H9 (cell line): ENCODE measurements around the gene HIKESHI. TPM values are rescaled to one million over a fixed set of nuclear protein-coding genes. Genes with fewer than 3 reads are reported as not detected.

ENCODE experiments used
- DNase-seq: peaks from one replicate; pipeline ENCODE4 v3.0.0-alpha.2; 2017
- H2AFZ ChIP-seq: one replicate; pipeline ENCODE4 v1.6.1; 2013; ENCODE audit warnings: mild to moderate bottlenecking, low read length, control low read depth, moderate library complexity
- H2AK5ac ChIP-seq: 2 replicates; pipeline ENCODE4 v1.6.1; 2013; ENCODE audit warnings: low read length, control low read depth, mixed read lengths; ENCODE audit not compliant: insufficient read length
- H2BK120ac ChIP-seq: one replicate; pipeline ENCODE4 v1.6.1; 2013; ENCODE audit warnings: low read depth, mild to moderate bottlenecking, low read length, control low read depth, inconsistent platforms; ENCODE audit not compliant: poor library complexity, severe bottlenecking
- H2BK12ac ChIP-seq: 2 replicates; pipeline ENCODE4 v1.6.1; 2013; ENCODE audit warnings: low read length, control low read depth, mixed read lengths, low read depth; ENCODE audit not compliant: insufficient read length
- H2BK15ac ChIP-seq: 2 replicates; pipeline ENCODE4 v1.6.1; 2013; ENCODE audit warnings: low read depth, low read length, control low read depth
- H2BK20ac ChIP-seq: one replicate; pipeline ENCODE4 v1.6.1; 2013; ENCODE audit warnings: low read depth, mild to moderate bottlenecking, low read length, control low read depth, inconsistent platforms; ENCODE audit not compliant: poor library complexity, severe bottlenecking
- H2BK5ac ChIP-seq: 2 replicates; pipeline ENCODE4 v1.6.1; 2013; ENCODE audit warnings: low read length, control low read depth, mixed read lengths; ENCODE audit not compliant: insufficient read length
- H3K14ac ChIP-seq: 2 replicates; pipeline ENCODE4 v1.6.1; 2013; ENCODE audit warnings: low read length, control low read depth; ENCODE audit not compliant: insufficient read depth
- H3K18ac ChIP-seq: 2 replicates; pipeline ENCODE4 v1.6.1; 2013; ENCODE audit warnings: low read depth, mild to moderate bottlenecking, mixed read lengths, low read length, control low read depth; ENCODE audit not compliant: insufficient read length
- H3K23ac ChIP-seq: 2 replicates; pipeline ENCODE4 v1.6.1; 2013; ENCODE audit warnings: low read length, control low read depth, mixed read lengths, low read depth; ENCODE audit not compliant: insufficient read length
- H3K23me2 ChIP-seq: 2 replicates; pipeline ENCODE4 v1.6.1; 2013; ENCODE audit warnings: low read depth, mild to moderate bottlenecking, mixed read lengths, low read length, control low read depth; ENCODE audit not compliant: insufficient read length, poor library complexity, severe bottlenecking
- H3K27ac ChIP-seq: 2 replicates; pipeline ENCODE4 v1.5.1; 2013; ENCODE audit warnings: low read length, control low read depth, mixed read lengths, low read depth; ENCODE audit not compliant: insufficient read length
- H3K27me3 ChIP-seq: 2 replicates; pipeline ENCODE4 v1.6.1; 2013; ENCODE audit warnings: low read length, control low read depth, inconsistent platforms; ENCODE audit not compliant: insufficient read depth
- H3K4ac ChIP-seq: 2 replicates; pipeline ENCODE4 v1.6.1; 2013; ENCODE audit warnings: low read depth, mild to moderate bottlenecking, control low read depth, inconsistent platforms, low read length, moderate library complexity
- H3K4me1 ChIP-seq: 2 replicates; pipeline ENCODE4 v1.6.1; 2013; ENCODE audit warnings: low read length, control low read depth, inconsistent platforms; ENCODE audit not compliant: insufficient read depth
- H3K4me2 ChIP-seq: 2 replicates; pipeline ENCODE4 v1.6.1; 2013; ENCODE audit warnings: low read length, control low read depth, mixed read lengths; ENCODE audit not compliant: insufficient read length, insufficient read depth
- H3K56ac ChIP-seq: 2 replicates; pipeline ENCODE4 v1.6.1; 2013; ENCODE audit warnings: low read depth, mild to moderate bottlenecking, mixed read lengths, low read length, control low read depth; ENCODE audit not compliant: insufficient read length
- H3K79me1 ChIP-seq: 2 replicates; pipeline ENCODE4 v1.6.1; 2013; ENCODE audit warnings: low read depth, mild to moderate bottlenecking, moderate library complexity, low read length, control low read depth, inconsistent platforms; ENCODE audit not compliant: insufficient read depth, poor library complexity, severe bottlenecking
- H3K79me2 ChIP-seq: 2 replicates; pipeline ENCODE4 v1.6.1; 2013; ENCODE audit warnings: low read length, control low read depth, inconsistent platforms; ENCODE audit not compliant: insufficient read depth
- H3K9ac ChIP-seq: 2 replicates; pipeline ENCODE4 v1.6.1; 2013; ENCODE audit warnings: low read length, control low read depth, mixed read lengths; ENCODE audit not compliant: insufficient read length; ENCODE audit errors: extremely low read depth
- H3K9me3 ChIP-seq: one replicate; pipeline ENCODE4 v1.6.1; 2013; ENCODE audit warnings: low read depth, low read length, inconsistent platforms; ENCODE audit not compliant: control insufficient read depth
- H3T11ph ChIP-seq: one replicate; pipeline ENCODE4 v1.6.1; 2013; ENCODE audit warnings: mild to moderate bottlenecking, low read length, control low read depth, inconsistent platforms
- H4K20me1 ChIP-seq: one replicate; pipeline ENCODE4 v1.6.1; 2013; ENCODE audit not compliant: control insufficient read depth, insufficient read length, insufficient read depth
- H4K5ac ChIP-seq: 2 replicates; pipeline ENCODE4 v1.6.1; 2013; ENCODE audit warnings: low read depth, mild to moderate bottlenecking, mixed read lengths, low read length, control low read depth; ENCODE audit not compliant: insufficient read length
- H4K8ac ChIP-seq: replicated peaks from 2 replicates; pipeline ENCODE4 v1.6.1; 2013; ENCODE audit warnings: low read length, control low read depth, mixed read lengths, low read depth; ENCODE audit not compliant: insufficient read length
- H4K91ac ChIP-seq: 2 replicates; pipeline ENCODE4 v1.6.1; 2013; ENCODE audit warnings: low read depth, mild to moderate bottlenecking, moderate library complexity, mixed read lengths, low read length, control low read depth; ENCODE audit not compliant: insufficient read length
- H3K27ac Mint-ChIP-seq, 3 experiments: 2 replicates in 2 of 3; 3 replicates in 1 of 3; pipeline ENCODE4 v1.8.0; 2020 to 2021; ENCODE audit warnings: mixed read lengths in 3 of 3, mild to moderate bottlenecking in 1 of 3, moderate library complexity in 1 of 3
- H3K27me3 Mint-ChIP-seq: 2 replicates; pipeline ENCODE4 v1.8.0; 2021; ENCODE audit warnings: low read depth, mild to moderate bottlenecking, moderate library complexity, mixed read lengths
- H3K36me3 Mint-ChIP-seq, 3 experiments: 2 replicates in 2 of 3; 3 replicates in 1 of 3; pipeline ENCODE4 v1.8.0; 2020 to 2021; ENCODE audit warnings: low read depth in 3 of 3, mixed read lengths in 3 of 3; ENCODE audit not compliant: insufficient read depth in 1 of 3
- H3K4me1 Mint-ChIP-seq, 2 experiments: 2 replicates each; pipeline ENCODE4 v1.8.0; 2020; ENCODE audit warnings: mixed read lengths in 2 of 2
- H3K4me3 Mint-ChIP-seq, 2 experiments: 2 replicates in 1 of 2; 3 replicates in 1 of 2; pipeline ENCODE4 v1.8.0; 2020 to 2021; ENCODE audit warnings: mild to moderate bottlenecking in 2 of 2, mixed read lengths in 2 of 2, moderate library complexity in 1 of 2
- H3K9me3 Mint-ChIP-seq, 2 experiments: 2 replicates in 1 of 2; 3 replicates in 1 of 2; pipeline ENCODE4 v1.8.0; 2020; ENCODE audit warnings: mild to moderate bottlenecking in 2 of 2, mixed read lengths in 2 of 2, moderate library complexity in 1 of 2
- CTCF ChIP-seq: fragments of 200-600 bp; sonication (generic); conservative IDR thresholded peaks from 3 replicates; pipeline ENCODE4 v1.8.0; 2021; ENCODE audit warnings: antibody characterized with exemption, mild to moderate bottlenecking
- WGBS: extraction: QIAGEN DNeasy Blood & Tissue Kit; methylation state at CpG from one replicate; pipeline ENCODE4 v1.1.7; 2013; ENCODE audit warnings: missing lambda C conversion rate, low lambda C conversion rate, mixed read lengths; ENCODE audit not compliant: insufficient read length; ENCODE audit errors: extremely low coverage; 5-methylcytosine and 5-hydroxymethylcytosine counted together
- total RNA-seq: library from RNA; stranded (reverse); gene quantifications from 2 replicates; pipeline ENCODE4 v1.2.1, GENCODE V29; 2021

The HIKESHI gene
- total RNA-seq, 1 experiment from 2014 or later, result 54.1 TPM

GRCh38 chr11:86255896-86256295 lies 46.1 kb upstream of the HIKESHI start:
- no peak for DNase-seq
- Histone ChIP-seq H3K18ac (no peak overlapping the region), H4K91ac (no peak overlapping the region), H3K4me2 (no peak overlapping the region), H3K23ac (no peak overlapping the region), H3K4ac (no peak overlapping the region), H4K8ac (no peak overlapping the region), H3K9me3 (no peaks in the 10 kb centered on the region), H2BK120ac (no peak overlapping the region), H3K9ac (no peak overlapping the region), H3K14ac (no peak overlapping the region), H4K20me1 (no peaks in the 10 kb centered on the region), H2AFZ (no peak overlapping the region), H2BK20ac (no peak overlapping the region), H2AK5ac (no peak overlapping the region), H3K27ac (no peak overlapping the region), H2BK5ac (no peak overlapping the region), H3K79me2 (0 out of 2 replicates have a peak, but pooled peaks cover 2% of the 10 kb centered on the region), H3K79me1 (peaks cover 3% of the 10 kb centered on the region), H3K56ac (no peak overlapping the region), H3K4me1 (no peaks in the 10 kb centered on the region), H2BK15ac (no peak overlapping the region), H3T11ph (no peak overlapping the region), H3K27me3 (no peaks in the 10 kb centered on the region), H2BK12ac (no peak overlapping the region), H4K5ac (no peak overlapping the region), H3K23me2 (no peaks in the 10 kb centered on the region)
- peaks cover 10 to 43% (median 28%) of the 10 kb centered on the region in 3 experiments; a peak in 6 of 7 replicates for H3K36me3 Mint-ChIP-seq
- TF ChIP-seq CTCF, result no peak
- no peaks in the 10 kb centered on the region for H3K27me3 Mint-ChIP-seq
- H3K27ac Mint-ChIP-seq, result no peak overlapping the region
- no peaks in the 10 kb centered on the region for H3K9me3 Mint-ChIP-seq
- no peak overlapping the region for H3K4me3 Mint-ChIP-seq
- 0 out of 4 replicates have a peak, but pooled peaks cover 0 to 2% of the 10 kb centered on the region in 2 experiments for H3K4me1 Mint-ChIP-seq
- WGBS, result no CpG with 5 or more reads among the region's 1 CpG
